NK-92 treated with Interleukin-12 subunit alpha and Interleukin-12 subunit beta, amount 100 ng/mL, for 24 hours (cell line): ENCODE results near the gene HOGA1.
"Not testable (repeated sequence)": the region's sequence is repeated elsewhere in the genome, so short reads cannot be mapped to it uniquely, and the experiment has no call there.

Experiments used
- DNase-seq: peaks from one replicate; lab custom pipeline; 2025; lab: John Stamatoyannopoulos, UW

Gene HOGA1

GRCh38 chr10:97584060-97584797 is at the start of gene HOGA1:
HOGA1 (plus strand) TSS chr10:97584389; CDS start chr10:97584704, 315 bp downstream.
- no peak for DNase-seq

DNA sequence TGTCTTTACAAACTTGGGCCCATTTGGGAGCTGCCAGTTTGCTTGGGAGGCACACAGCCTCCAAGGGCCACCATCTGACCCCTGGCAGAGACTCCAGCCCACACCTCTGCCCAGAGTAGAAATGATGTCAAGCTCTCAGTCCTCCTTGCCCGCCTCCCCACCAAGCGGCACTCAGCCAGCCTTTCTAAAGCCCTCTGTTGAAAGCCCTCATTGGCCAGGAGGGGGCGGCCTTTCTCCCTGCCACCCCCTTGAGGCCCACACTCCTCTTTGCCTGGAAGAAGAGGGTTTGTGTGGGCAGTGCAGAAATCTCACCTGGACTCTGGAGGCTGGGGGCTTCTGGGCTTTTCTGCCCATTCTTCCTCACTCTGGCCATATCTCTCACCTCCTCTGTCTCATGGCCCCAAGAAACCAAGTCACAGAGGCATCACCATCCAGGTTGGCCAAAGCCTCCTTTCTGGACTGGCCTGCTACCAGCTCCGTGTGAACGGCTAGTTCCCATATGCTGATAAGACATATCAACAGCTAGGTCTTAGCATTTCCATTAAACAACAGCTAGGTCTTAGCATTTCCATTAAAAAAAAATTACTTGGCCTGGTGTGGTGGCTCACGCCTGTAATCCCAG is 49.3 kb upstream of the HOGA1 start:
- no peak for DNase-seq

DNA sequence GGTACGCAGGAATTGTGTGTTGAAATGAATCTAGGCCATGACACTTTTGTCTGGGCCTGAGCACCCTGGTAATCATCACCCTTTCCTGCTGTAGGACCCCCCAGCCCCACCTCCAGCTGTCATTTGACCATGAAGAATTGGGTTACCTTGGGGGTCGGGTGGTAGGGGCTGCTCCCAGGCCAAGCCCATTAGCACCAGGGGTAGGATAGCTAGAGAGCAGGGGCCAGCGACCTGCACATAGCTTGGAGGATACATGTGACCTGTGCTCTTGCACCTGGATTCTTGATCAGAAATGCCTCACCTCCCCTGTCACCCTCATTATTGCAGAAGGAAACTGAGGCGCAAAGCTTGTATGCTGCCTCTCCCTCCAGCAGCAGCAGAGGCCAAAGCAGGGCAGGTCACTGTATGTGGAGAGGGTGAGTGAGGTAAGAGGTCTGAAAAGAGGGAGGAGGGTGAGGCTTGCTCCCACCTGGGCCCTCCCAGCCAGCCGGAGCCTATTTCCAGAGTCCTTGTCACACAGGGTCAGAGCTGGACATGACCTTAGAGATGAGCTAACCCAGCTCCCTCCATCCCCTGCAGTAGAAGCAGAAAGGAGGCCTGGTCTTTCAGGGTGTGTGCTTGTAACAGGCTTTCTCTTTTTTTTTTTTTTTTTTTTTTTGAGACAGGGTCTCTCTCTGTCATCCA is 46.9 kb upstream of the HOGA1 start:
- DNase-seq: no peak

GRCh38 chr10:97538411-97538810 is 45.8 kb upstream of the HOGA1 start:
- no peak for DNase-seq

GRCh38 chr10:97538839-97539238 is 45.4 kb upstream of the HOGA1 start:
- DNase-seq: no peak

DNA sequence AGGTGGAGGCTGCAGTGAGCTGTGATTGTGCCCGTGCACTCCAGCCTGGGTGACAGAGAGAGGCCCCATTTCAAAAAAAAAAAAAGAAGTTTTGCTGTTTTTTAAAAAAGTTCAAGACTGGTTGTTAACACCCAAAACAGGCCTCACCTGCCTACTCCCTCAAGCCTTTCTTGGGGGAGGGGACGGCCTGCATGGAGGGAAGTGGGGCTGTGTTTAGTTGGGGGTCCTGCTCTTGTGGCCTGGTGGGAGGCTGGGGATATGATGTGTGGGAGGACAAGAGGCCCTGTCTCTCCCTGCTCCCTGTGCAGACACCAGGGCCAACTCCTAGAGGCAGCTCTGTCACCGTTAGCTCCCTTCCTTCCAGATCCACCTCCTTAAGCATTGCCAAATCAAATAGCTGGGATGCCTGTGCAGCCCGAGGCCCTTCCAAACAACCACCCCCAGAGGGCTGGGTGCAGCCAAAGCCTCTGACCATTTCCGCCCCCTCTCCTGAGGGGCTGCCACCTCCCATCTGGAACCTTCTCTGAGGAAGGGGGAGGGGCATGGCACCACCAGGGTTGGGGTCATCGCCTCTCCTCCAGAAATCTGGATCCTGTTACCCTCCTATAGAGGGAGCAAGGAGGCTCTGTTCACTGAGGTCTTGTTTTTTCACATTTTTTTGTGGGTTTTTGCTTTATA is 44.5 kb upstream of the HOGA1 start:
- DNase-seq: no peak

DNA sequence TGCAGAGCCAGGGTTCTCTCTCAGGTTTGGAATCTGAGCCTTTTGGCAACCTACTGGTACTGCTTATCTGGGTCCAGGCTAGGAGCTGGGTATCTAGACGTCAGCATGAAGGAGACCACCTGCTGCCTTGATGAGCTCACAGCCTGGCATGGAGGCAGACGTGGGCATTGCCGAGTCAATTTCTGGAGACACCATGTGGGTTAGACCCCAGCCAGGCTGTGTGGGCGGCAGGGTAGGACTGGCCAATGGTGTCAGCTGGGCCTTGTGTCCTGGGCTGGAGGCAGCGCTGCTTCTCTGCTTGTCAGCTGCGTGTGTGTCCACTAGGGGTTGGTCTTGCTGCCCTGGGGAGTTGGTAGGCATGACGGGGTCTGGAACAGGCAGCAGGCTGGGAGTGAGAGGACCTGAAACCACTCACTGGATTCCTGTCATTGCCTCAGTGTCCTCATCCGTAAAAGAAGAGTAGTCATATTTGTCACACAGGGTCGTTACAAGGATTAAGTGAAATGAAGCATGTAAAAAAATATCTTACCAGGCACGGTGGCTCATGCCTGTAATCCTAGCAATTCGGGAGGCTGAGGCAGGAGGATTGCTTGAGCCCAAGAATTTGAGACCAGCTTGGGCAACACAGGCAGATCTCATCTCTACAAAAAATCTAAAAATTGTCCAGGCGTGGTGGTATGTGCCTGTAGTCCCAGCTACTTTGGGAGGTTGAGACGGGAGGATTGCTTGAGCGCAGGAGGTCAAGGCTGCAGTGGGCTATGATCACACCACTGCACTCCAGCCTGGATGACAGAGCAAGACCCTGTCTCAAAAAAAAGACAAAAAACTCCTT is 43.3 kb upstream of the HOGA1 start:
- no peak for DNase-seq

DNA sequence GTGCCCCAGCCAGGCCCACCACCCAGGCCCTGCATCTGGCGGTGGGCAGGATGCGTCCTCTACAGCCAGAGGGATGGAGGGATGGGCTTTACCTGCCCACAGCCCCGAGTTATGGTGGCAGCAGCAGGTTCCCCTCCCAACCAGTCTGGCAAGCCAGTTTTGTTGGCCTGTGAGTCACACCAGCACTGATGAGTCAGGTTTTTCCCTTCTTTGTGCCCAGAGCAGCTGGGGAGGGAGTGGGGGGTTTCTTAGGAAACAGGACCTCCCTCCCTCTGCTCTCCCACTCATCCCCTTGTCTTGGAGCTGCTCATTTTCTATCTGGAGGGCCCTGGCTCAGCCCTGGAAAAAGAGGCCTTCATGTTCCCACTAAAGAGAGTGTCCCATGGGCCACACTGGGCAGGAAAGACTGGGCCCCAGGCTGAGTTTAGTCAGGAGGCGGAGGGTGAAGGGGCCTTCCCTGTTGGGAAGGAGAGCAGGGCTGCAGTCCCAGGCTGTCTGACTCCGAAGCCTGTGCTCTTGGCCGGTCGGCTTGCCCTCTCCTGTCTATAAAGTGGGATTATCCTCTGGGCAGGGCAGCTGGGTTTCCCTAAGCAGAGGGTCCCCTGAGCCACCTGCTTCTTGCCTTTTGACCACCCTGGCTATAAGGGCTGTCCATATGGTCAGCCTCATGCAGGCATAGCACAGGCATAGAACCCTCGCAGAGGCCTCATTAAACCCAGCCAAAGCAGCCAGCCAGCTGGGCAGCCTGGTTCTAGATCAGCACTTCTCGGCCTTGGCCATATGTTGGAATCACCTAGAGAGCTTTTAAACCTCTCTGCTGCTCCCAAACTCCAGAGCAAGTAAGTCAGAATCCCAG is 41.8 kb upstream of the HOGA1 start:
- peak; percentile 40 for DNase-seq

- DNase-seq: peak; percentile 59
These were observed 41.1 kb upstream of the HOGA1 start for GRCh38 chr10:97543025-97543546.

DNA sequence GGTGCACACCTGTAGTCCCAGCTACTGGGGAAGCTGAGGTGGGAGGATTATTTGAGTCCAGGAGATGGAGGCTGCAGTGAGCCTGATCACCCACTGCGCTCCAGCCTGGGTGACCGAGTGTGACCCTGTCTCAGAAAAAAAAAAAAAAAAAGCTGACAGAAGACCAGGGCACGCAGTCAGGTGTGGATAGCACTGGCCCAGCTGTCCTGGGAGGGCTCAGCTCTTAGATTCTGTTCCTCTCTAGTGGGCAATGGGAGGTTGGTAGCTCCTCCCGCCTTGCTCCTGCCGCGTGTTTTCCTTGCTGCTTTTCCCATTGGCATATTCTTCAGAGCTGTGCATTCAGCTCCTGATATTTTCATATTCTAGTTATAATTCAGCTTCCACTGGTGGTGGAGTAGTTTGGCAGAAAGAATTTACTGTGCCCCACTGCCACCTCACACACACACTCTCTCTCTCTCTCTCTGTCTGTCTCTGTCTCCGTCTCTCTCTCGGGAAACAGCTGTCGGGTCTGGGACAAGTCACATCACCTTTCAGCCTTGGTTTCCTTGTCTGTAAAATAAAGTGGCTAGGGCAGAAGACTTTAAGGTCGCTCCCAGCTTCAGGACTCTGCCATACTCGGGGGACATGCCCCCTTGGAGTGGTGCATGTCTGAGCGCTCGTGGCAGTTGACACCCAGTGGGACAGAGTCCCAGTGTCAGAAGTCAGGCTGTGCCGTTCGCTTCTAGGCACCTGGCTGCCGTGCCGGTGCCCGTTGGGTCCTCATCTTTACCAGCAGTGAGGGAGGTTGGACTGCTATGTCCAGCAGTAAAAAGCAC is 37.5 kb upstream of the HOGA1 start:
- DNase-seq: no peak

DNA sequence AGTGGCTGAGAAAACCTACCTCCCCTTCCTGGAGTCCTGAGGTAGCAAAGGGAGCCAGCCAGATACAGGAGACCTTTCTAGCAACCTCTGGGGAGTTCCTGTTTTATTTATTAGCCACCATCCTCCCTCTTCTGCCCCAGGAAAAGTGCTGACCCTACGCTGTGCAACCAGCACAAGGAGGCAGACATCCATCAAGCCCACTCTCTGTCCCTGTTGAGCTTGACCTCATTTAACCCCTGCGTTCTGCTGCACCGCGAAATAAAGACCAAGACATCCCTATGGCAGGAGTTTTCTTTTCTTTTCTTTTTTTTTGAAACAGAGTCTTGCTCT is 37.0 kb upstream of the HOGA1 start:
- DNase-seq: no peak

DNA sequence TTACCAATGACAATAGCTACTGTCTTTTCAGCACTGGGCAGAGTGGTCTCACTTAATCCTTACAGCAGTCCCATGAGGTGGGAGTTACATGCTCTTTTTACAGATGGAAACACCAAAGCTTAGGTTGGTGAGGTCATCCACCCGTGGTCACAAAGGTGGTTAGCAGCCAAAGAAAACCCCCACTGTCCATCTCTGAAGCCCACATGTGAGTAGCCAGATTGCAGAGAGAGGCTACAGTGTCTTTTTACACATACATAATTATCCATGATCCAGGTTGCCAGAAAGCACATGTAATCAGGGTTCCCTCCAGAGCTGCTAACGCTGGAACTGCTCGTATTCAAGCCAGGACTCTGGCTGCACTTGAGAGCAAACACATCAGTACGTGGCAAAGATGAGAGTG is 36.2 kb upstream of the HOGA1 start:
- DNase-seq: no peak

GRCh38 chr10:97548828-97549455 is 35.2 kb upstream of the HOGA1 start:
- no peak for DNase-seq

- no peak for DNase-seq
These were observed 34.4 kb upstream of the HOGA1 start for GRCh38 chr10:97549587-97550322.

GRCh38 chr10:97550336-97551149 is 33.6 kb upstream of the HOGA1 start:
- DNase-seq: no peak

- no peak for DNase-seq
These were observed 32.9 kb upstream of the HOGA1 start for GRCh38 chr10:97551271-97551670.

DNA sequence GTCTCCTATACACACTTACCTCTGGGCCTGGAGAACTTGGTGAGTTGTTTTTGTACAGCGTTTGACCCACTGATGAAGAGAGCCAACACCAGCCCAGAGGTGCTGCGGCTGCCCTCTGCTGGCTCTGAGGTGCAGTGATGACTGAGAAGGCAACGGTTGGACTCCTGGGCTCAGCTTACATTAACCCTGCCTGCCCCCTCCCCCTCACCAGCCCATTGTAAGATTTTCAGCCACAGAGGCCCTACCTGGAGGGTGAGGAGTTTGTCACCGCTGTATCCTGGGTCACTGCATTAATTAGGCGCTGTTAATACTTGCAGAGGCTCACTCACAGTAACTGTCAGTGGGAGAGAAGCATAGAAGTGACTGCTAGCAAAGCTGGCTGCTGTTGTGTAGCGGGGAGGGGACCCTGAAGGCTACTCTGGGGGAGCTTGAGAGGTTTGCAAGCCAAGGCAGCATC is 30.6 kb upstream of the HOGA1 start:
- DNase-seq: peak; percentile 49

DNA sequence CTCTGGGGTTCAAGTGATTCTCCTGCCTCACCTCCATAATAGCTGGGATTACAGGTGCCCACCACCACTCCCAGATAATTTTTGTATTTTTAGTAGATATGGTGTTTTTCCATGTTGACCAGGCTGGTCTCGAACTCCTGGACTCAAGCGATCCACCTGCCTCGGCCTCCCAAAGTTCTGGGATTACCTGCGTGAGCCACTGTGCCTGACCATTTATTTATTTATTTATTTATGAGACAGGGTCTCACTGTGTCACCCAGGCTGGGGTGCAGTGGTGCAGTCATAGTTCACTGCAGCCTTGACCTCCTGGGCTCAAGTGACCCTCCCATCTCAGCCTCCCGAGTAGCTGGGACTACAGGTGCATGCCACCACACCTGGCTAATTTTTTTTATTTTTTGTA is 29.9 kb upstream of the HOGA1 start:
- DNase-seq: not testable (repeated sequence)
